NOMO-1 treated with dmso at 0.1 percent for 144 hours (cell line): ENCODE measurements around the gene LCE1F.

ENCODE experiments used
- DNase-seq: peaks from one replicate; lab custom pipeline; 2025; ENCODE audit not compliant: unreplicated experiment; lab: John Stamatoyannopoulos, UW

The LCE1F gene

DNA sequence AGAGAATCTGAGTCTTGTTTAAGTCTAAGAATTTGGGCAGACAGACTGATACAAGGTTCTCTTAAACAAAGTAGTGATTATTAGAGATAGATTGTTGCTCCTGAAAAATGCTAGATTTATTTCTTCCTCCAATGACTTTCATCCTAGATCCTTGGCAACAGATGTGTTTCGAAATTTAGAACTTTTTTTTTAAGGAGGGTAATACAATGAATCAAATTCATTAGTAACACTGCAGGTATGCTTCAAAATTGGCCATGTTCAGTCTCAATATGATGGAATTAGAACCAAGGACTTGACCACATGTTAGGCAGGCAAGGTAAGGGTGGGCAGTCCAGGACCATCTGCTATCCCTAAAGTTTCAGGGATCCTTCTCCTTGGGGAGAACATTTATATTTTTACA, 4.5 kb upstream of the LCE1F start:
- DNase-seq = no peak

DNA sequence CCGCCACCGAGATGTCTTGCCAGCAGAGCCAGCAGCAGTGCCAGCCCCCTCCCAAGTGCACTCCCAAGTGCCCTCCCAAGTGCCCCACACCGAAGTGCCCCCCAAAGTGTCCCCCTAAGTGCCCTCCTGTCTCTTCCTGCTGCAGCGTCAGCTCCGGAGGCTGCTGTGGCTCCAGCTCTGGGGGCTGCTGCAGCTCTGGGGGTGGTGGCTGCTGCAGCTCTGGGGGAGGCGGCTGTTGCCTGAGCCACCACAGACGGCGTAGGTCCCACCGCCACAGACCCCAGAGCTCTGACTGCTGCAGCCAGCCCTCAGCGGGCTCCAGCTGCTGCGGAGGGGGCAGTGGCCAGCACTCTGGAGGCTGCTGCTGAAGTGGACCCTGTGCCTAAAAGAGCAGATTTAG, 1.4 kb downstream of the LCE1F start:
- DNase-seq = no peak

DNA sequence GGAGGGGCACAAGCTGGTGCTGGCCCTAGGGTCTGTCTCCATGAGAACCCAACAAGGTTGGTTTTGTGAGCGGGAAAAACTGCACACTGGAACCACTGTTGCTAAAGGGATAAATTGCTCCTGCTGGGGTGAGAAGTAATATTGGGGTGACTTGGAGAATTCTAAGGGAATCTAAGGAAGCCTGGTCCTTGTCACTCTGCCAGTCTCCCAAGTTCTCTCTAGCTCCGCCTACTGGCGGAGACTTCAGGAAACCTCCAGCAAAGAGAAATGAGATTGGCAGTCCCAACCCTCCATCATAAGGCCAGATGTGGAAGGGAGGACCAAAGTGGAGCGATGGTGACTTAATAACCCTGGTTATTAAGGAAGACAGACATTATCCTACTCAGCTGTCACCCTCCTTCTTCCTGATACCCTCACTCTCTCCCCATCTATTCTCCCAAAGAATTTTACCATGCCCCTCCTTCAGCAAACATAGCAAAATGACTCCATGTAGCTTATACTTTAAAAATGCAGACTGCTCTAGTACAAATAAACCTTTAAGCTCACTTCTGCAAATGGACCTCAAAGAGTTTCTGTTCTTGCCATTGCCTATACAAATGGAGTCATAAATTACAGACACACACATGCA, 2.7 kb downstream of the LCE1F start:
- DNase-seq = no peak

DNA sequence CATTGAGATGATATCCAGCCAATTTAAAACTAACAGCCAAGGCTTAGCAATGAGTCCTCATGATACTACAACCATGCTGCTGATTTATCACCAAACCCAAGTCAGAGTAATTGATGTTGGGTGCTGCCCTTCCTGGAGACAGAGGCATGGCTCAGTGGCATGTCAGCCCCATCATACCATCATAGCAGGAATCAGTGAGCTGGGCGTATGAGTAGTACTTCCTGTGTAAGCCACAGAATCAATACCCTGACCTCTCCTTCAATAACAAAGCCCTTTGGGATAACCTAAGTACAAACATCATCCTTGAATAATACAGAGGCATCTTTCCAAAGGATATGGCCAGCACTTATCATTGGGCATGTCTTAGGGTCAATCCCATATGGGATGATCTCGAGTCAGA, 8.2 kb downstream of the LCE1F start:
- no peak for DNase-seq

DNA sequence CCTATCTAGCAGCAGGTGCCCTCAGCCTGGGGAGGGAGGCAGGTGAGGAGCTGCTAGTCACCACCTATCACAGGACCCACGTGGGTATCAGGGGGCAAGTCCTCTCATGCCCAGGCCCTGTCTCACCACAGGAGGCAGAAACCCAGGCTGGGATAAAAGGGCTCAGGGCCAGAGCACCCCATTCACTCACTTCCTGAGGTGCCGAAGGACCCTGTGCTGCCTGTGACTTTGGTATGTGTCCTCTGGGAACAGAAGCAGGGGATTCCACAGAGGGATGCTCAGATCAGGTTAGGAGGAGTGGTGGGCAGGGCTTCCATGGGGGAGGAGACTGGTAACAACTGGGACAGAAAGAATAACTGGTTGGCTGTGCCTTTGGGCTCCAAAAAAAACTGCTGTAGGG, 11.1 kb downstream of the LCE1F start, which contains the start of gene LCE1E:
Gene LCE1E (plus strand): TSS at position 181 of the 400 bp plus-strand sequence. CDS start 1,043 bp downstream, outside the sequence.
- no peak for DNase-seq

DNA sequence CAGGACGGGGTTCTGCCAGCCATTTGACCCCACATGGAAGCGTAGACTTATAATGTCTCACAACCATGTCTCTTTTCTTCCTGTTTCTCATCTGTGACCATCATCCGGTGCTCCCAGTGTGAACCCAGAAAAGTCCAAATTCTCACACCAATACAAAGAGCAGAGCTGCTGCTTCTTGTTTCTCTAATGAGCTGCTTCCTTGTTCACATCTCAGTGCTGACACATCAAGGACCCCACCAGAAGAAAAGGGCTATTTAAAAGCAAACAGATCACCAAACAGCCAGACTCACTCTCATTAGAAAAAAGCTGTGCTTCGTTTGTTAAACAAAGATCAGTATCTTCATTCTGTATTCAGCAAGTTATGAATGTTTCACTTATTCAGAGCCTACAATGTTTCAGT, 20.7 kb downstream of the LCE1F start:
- DNase-seq = no peak

DNA sequence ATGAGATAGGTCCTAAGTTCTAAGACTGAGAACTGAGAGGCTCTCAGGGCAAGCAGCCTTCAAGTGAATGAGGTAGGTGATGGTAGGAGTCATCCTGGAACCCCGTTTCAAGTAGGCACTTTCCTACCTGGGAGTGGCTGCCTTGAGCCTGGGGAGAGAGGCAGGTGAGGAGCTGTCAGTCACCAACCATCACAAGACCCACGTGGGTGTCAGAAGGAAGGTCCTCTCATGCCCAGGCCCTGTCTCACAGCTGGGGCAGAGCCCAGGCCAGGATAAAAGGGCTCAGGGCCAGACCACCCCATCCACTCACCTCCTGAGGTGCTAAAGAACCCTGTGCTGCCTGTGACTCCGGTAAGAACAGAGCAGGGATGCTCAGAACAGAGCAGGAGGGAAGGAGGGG, 21.5 kb downstream of the LCE1F start, which contains the start of gene LCE1D:
Gene LCE1D (plus strand): TSS at position 301 of the 400 bp plus-strand sequence. CDS start 1,074 bp downstream, outside the sequence.
- DNase-seq = no peak

DNA sequence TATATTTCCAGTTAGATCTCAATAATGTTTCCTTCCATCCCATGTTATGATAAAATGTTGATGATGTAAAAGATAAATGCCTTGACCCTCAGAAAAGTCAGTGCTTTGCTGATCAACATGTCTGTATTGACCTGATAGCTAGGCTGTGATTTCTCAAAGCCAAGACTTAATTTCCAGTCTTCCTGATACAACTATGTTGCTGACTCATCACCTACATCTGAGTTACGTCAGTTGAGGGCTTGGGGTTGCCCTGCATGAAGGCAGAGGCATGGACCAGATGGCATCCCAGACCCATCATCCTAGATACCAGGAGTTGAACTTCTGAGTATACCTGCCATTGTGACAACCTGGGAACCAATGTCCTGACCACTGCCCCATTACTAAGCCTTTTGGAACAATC, 26.4 kb downstream of the LCE1F start:
- no peak for DNase-seq

DNA sequence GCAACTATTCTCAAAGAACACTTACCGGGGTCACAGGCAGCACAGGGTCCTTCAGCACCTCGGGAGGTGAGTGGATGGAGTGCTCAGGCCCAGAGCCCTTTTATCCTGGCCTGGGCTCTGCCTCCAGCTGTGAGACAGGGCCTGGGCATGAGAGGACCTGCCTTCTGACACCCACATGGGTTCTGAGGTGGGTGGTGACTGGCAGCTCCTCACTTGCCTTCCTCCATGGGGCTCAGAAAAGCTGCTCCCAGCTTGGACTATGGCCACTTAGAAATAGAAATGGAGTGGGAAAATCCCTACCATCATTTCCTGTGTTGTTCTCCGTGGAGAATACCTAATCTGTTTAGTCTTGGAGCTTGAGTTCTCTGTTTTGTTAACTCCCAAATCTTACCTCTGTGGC, 31.6 kb downstream of the LCE1F start, which contains the start of gene LCE1C:
Gene LCE1C (minus strand): TSS at position 76 of the 400 bp plus-strand sequence. CDS start 1,173 bp downstream, outside the sequence.
- no peak for DNase-seq

DNA sequence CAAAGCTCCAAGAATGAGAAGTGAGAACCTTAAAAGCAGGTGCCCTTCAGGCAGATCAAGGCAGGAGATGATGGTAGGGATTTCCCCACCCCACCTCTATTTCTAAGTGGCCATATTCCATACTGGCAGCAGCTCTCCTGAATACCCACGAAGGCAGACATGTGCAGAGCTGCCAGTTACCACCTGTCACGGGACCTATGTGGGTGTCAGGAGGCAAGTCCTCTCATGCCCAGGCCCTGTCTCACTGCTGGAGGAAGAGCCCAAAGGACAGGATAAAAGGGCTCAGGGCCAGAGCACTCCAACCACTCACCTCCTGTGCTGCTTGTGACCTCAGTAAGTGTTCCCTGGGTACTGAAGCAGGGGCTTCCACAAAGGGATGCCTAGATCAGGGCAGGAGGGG, 36.1 kb downstream of the LCE1F start:
- DNase-seq = no peak

DNA sequence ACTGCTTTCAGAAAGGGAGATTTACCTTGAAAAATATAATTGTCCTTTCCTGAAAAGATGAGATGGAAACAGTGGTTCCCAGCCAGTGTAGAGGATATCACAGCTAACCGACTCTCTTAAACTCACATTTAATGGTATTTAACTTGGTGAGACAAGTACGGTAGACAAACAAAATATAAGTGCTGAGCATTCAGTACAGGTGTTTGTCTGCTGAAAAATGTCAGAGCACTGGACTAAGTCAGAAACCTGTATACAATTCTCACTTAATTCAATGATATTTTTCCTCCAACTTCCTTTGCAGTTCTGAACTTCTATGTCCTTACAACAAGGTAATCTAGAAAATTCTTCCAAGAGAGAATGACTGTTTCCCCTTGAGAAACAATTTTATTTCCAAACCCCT, 36.7 kb downstream of the LCE1F start, which contains the start of gene LCE1B:
Gene LCE1B (plus strand): TSS at position 301 of the 400 bp plus-strand sequence. CDS start 476 bp downstream, outside the sequence.
- DNase-seq = no peak

DNA sequence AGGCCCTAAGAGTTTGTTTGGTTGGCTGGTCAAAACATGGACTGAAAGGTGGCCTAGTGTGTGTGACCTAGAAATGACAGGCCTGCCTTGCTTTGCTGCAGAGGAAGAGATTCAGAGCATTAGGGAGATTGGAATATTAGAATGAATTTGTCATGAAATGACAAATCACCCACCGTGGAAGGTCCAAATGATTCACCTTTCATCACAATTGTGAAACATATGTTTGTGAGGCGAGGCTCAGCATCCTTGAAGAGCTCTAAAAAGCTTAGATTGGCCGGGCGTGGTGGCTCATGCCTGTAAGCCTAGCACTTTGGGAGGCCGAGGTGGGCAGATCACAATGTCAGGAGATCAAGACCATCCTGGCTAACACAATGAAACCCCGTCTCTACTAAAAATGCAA, 42.4 kb downstream of the LCE1F start:
- no peak for DNase-seq

DNA sequence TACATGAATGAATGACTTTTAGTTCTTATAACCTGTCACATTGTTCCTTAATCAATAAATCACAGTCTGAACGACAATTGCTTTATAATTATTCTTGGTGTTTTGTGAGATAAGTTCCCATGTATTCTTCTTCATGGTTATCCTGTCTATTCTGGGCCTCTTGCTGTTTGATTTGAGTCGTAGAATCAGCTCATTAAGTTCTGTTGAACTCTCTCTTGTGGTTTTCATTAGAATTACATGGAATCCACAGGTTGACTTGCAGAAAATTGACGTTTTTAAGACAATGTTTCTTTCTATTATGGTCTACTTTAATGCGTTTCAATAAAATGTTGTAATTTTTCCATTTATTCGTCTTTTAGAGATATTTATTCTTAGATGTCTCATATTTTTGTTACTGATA, 48.4 kb downstream of the LCE1F start:
- no peak for DNase-seq

DNA sequence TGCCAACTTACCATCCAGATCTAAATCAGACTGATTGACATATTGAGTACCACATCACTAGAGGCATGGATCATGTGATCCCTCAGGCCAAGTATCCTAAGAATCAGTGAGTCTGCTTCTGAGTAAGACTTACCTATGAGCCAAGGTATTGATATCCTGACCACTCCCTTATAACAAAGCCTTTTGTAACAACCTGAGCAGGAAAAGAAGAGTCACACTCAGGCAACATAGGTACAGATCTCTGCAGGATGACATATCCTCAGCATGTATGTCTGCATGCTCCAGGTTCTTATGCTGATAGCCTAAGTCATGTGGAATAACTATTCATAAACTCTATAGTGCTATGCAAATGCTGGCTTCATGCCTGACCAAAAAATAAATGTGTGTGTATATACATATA, 50.0 kb downstream of the LCE1F start:
- no peak for DNase-seq
